K562 (cell line): ENCODE results near the gene GRIP1. TPM values are rescaled to one million over a fixed set of nuclear protein-coding genes. Genes with fewer than 3 reads are reported as not detected.
A peak's percentile ranks its signal among the peaks of the same experiment; 100 is the strongest.

ENCODE experiments used
- ATAC-seq: fragments of 200-7000 bp; cut with Tn5 transposase; 3 replicates; pipeline ENCODE4 v1.9.1; 2020; ENCODE audit warnings: moderate library complexity
- BruUV-seq: library from RNA; stranded (reverse); fragments of 400-500 nt; replicated peaks from 2 replicates; lab custom pipeline; 2021; lab: Mats Ljungman, UMichigan
- CTCF ChIA-PET: fragments of 300-600 bp; formaldehyde crosslinking; extraction: SDS; loops from one replicate; lab custom pipeline; 2021; ENCODE audit warnings: low intra/inter-chr PET ratio; lab: Yijun Ruan, JAX
- POLR2A ChIA-PET: fragments of 300-600, 350-650 bp; sonication (Branson Sonifier 250); formaldehyde crosslinking; extraction: SDS; loops from one replicate; lab custom pipeline; 2021; ENCODE audit warnings: antibody characterized with exemption, inconsistent platforms; lab: Yijun Ruan, JAX
- DNase-seq, 4 experiments: peaks; one replicate each; pipeline versions ENCODE4 v3.0.0 to v3.0.0-alpha.2; 2011 to 2018; ENCODE audit warnings: low spot score in 3 of 4, mixed read lengths in 3 of 4; ENCODE audit errors: extremely low read depth in 1 of 4
- FAIRE-seq: peaks from 2 replicates; lab custom pipeline; 2011; peaks lifted over from hg19 to GRCh38; lab: Jason Lieb, UNC
- H2AFZ ChIP-seq: 2 replicates; pipeline ENCODE4 v1.6.0; 2011; ENCODE audit warnings: low read depth, low read length, control low read depth, inconsistent platforms
- H3K27ac ChIP-seq: fragments of 200-600 bp; 3 replicates; pipeline ENCODE4 v1.8.0; 2011; ENCODE audit warnings: low read depth, mild to moderate bottlenecking, control low read depth, inconsistent platforms, low read length, moderate library complexity, mixed read lengths; ENCODE audit errors: extremely low read depth
- H3K27me3 ChIP-seq, 2 experiments: fragments of 300-600 bp in 1 of 2; 2 replicates in 1 of 2; 3 replicates in 1 of 2; pipeline versions ENCODE4 v1.6.0 to v1.8.0; 2011; ENCODE audit warnings: inconsistent platforms in 2 of 2, low read length in 2 of 2, mild to moderate bottlenecking in 1 of 2, mixed read lengths in 1 of 2, moderate library complexity in 1 of 2; ENCODE audit not compliant: control insufficient read depth in 2 of 2, insufficient read depth in 2 of 2
- H3K36me3 ChIP-seq: fragments of 300-600 bp; 3 replicates; pipeline ENCODE4 v1.8.0; 2011; ENCODE audit warnings: mild to moderate bottlenecking, low read length, inconsistent platforms; ENCODE audit not compliant: control insufficient read depth, insufficient read depth
- H3K4me1 ChIP-seq, 2 experiments: fragments of 200-600 bp in 1 of 2; replicated peaks in 1 of 2; 2 replicates in 1 of 2; 3 replicates in 1 of 2; pipeline versions ENCODE4 v1.5.1 to v1.8.0; 2011; ENCODE audit warnings: inconsistent platforms in 2 of 2, low read length in 2 of 2, mild to moderate bottlenecking in 1 of 2, mixed read lengths in 1 of 2, moderate library complexity in 1 of 2; ENCODE audit not compliant: control insufficient read depth in 2 of 2, insufficient read depth in 2 of 2
- H3K4me2 ChIP-seq: 2 replicates; pipeline ENCODE4 v1.6.1; 2011; ENCODE audit warnings: low read length, control low read depth, inconsistent platforms, mixed read lengths; ENCODE audit not compliant: insufficient read depth
- H3K4me3 ChIP-seq: fragments of 200-600 bp; sonication (generic), shearing (Covaris generic); 2 replicates; pipeline ENCODE4 v1.5.1; 2016; ENCODE audit warnings: control low read depth, inconsistent platforms
- H3K79me2 ChIP-seq: fragments of 200-600 bp; 3 replicates; pipeline ENCODE4 v1.8.0; 2011; ENCODE audit warnings: low read length, inconsistent platforms; ENCODE audit not compliant: control insufficient read depth, insufficient read depth
- H3K9ac ChIP-seq, 2 experiments: 2 replicates each; pipeline versions ENCODE4 v1.6.0 to v1.6.1; 2011; ENCODE audit warnings: low read depth in 2 of 2, low read length in 2 of 2, control low read depth in 1 of 2, inconsistent platforms in 1 of 2, mild to moderate bottlenecking in 1 of 2, mixed read lengths in 1 of 2; ENCODE audit not compliant: insufficient read depth in 1 of 2
- H3K9me1 ChIP-seq: one replicate; pipeline ENCODE4 v1.6.0; 2011; ENCODE audit warnings: inconsistent platforms, mild to moderate bottlenecking, low read length, moderate library complexity; ENCODE audit not compliant: control insufficient read depth, insufficient read depth
- H3K9me3 ChIP-seq: replicated peaks from 2 replicates; pipeline ENCODE4 v1.5.1; 2011; ENCODE audit warnings: low read depth, low read length, inconsistent platforms; ENCODE audit not compliant: control insufficient read depth, insufficient read depth
- H4K20me1 ChIP-seq: replicated peaks from 2 replicates; pipeline ENCODE4 v1.6.1; 2011; ENCODE audit warnings: low read length, inconsistent platforms, mixed read lengths; ENCODE audit not compliant: control insufficient read depth, insufficient read depth
- CEBPG ChIP-seq, 3 experiments: fragments of 200-800 bp in 1 of 3; sonication (Bioruptor generic) in 1 of 3; sonication (generic) in 1 of 3; formaldehyde crosslinking in 1 of 3; IDR thresholded peaks in 2 of 3; conservative IDR thresholded peaks in 1 of 3; 2 replicates each; pipeline versions ENCODE4 v1.6.1 to v1.8.0; 2016 to 2022; ENCODE audit warnings: missing compliant biosample characterization in 2 of 3, missing genetic modification characterization in 2 of 3, mild to moderate bottlenecking in 1 of 3, missing genetic modification reagents in 1 of 3
- MAX ChIP-seq: sonication (generic); formaldehyde crosslinking; IDR thresholded peaks from 2 replicates; pipeline ENCODE4 v1.9.0; 2022; ENCODE audit warnings: mild to moderate bottlenecking, missing genetic modification reagents
- RBM25 ChIP-seq: fragments of 200-400 bp; formaldehyde crosslinking; IDR thresholded peaks from 2 replicates; pipeline ENCODE4 v1.6.1; 2018; ENCODE audit warnings: low read length, low read depth, moderate library complexity; ENCODE audit not compliant: severe bottlenecking
- WGBS: fragments of 100-300 bp; shearing (Covaris generic); methylation state at CpG from one replicate; pipeline ENCODE4 v1.1.6; 2016; ENCODE audit warnings: low coverage, mixed read lengths; ENCODE audit not compliant: insufficient coverage; ENCODE audit errors: missing lambda C conversion rate; 5-methylcytosine and 5-hydroxymethylcytosine counted together
- in situ Hi-C: fragments of 300-500 bp; cut with MboI; formaldehyde crosslinking; loops from 4 replicates; pipeline ENCODE4 v1.15.0; 2018; ENCODE audit warnings: inconsistent platforms, mixed read lengths
- intact Hi-C: fragments of 100-400 bp; cut with micrococcal nuclease; formaldehyde crosslinking; loops from 2 replicates; pipeline ENCODE4 v1.14.2; 2022
- polyA plus RNA-seq, 8 experiments: library from polyadenylated mRNA; depleted of rRNA in 4 of 8; stranded (reverse) in 5 of 8; unstranded in 3 of 8; fragments of >200 nt; fragmentation: Nextera tagmentation in 2 of 8; fragmentation: Illumina TruSeq in 1 of 8; extraction: Ambion mirVana in 2 of 8; extraction: Trizol in 1 of 8; gene quantifications; 2 replicates each; pipeline versions ENCODE4 v1.2.1 to v1.2.3, GENCODE V29; 2011 to 2014; ENCODE audit warnings: inconsistent platforms in 1 of 8, missing spikeins in 1 of 8
- total RNA-seq, 7 experiments: library from RNA; depleted of rRNA in 6 of 7; stranded (reverse); fragments of >200 nt in 6 of 7; fragmentation: Illumina TruSeq in 2 of 7; extraction: Trizol in 2 of 7; gene quantifications; 2 replicates each; pipeline versions ENCODE4 v1.2.1 to v1.2.3, GENCODE V29; 2011 to 2021; ENCODE audit warnings: low replicate concordance in 1 of 7

Gene GRIP1
- total and polyA plus RNA-seq, 9 of the 15 experiments (the other 6 are each of a cell fraction or from before 2014, with no cell fraction given) = 0.28 to 1.2 (median 0.45) TPM

GRCh38 chr12:66683822-66684221 lies 4.9 kb upstream of the GRIP1 start:
- Histone ChIP-seq H3K27me3 (peaks cover 2 to 3% of the 10 kb centered on the region in 2 experiments; a peak in 2 of 5 replicates), H3K9ac (no peak overlapping the region), H3K4me3 (no peak overlapping the region), H3K9me1 (no peaks in the 10 kb centered on the region), H4K20me1 (no peaks in the 10 kb centered on the region; the same call in 1 of the 2 replicates), H3K4me2 (no peak overlapping the region), H3K9me3 (no peaks in the 10 kb centered on the region), H3K4me1 (no peaks in the 10 kb centered on the region), H3K36me3 (no peaks in the 10 kb centered on the region), H2AFZ (no peak overlapping the region), H3K27ac (no peak overlapping the region), H3K79me2 (no peaks in the 10 kb centered on the region)
- in situ Hi-C loops = no loop called here
- DNase-seq (no peak), ATAC-seq (no peak), FAIRE-seq (no peak)
- ChIA-PET CTCF (no interaction called here), POLR2A (no interaction called here)
- 4% methylated on average over 3 of the region's 3 CpGs for WGBS
- no TSS peak for BruUV-seq
- TF ChIP-seq RBM25 (peak; percentile 63), MAX (CRISPR knock-in tag) (no peak)
- intact Hi-C loops = loop anchor here (10.0 kb wide), 1 partner anchor 329 kb away; no protein-coding TSS in a partner anchor

- DNase-seq (no peak), ATAC-seq (no peak), FAIRE-seq (no peak)
- no peaks in the 10 kb centered on the region; the same call in 1 of the 2 replicates for H4K20me1 ChIP-seq
- no peak overlapping the region for H3K27ac ChIP-seq
- H3K9me3 ChIP-seq = no peaks in the 10 kb centered on the region
- H3K9ac ChIP-seq = no peak overlapping the region
- intact Hi-C loops (loop anchor here (10.0 kb wide), 1 partner anchor 328 kb away; no protein-coding TSS in a partner anchor), in situ Hi-C loops (no loop called here)
- no peaks in the 10 kb centered on the region for H3K4me1 ChIP-seq
- WGBS = 4% methylated on average over 6 of the region's 6 CpGs
- H3K79me2 ChIP-seq = no peaks in the 10 kb centered on the region
- no TSS peak for BruUV-seq
- no peak overlapping the region for H3K4me3 ChIP-seq
- TF ChIP-seq CEBPG (CRISPR knock-in tag; IDR thresholded peaks at IDR 0.05) = no peak
- no peak for TF ChIP-seq CEBPG (tag; conservative IDR thresholded peaks at IDR 0.05 in 1 of 2, IDR thresholded peaks at IDR 0.05 in 1 of 2)
- H3K27me3 ChIP-seq = peaks cover 2 to 4% of the 10 kb centered on the region in 2 experiments; a peak in 2 of 5 replicates
- no peaks in the 10 kb centered on the region for H3K9me1 ChIP-seq
- POLR2A ChIA-PET = no interaction called here
- H2AFZ ChIP-seq = no peak overlapping the region
- no peak overlapping the region for H3K4me2 ChIP-seq
- CTCF ChIA-PET = no interaction called here
- no peaks in the 10 kb centered on the region for H3K36me3 ChIP-seq
These were observed 4.2 kb upstream of the GRIP1 start for GRCh38 chr12:66683073-66683472.
